Hematopoietic multipotent progenitor cell (in vitro differentiated cells): ENCODE results near the gene B4GALNT2. TPM values are rescaled to one million over a fixed set of nuclear protein-coding genes. Genes with fewer than 3 reads are reported as not detected.
"Not testable (repeated sequence)": the region's sequence is repeated elsewhere in the genome, so short reads cannot be mapped to it uniquely, and the experiment has no call there.

Experiments
- DNase-seq, 3 donors: peaks; one replicate each; pipeline ENCODE4 v3.0.0-alpha.2; 2011 to 2015; ENCODE audit warnings: low read depth in 2 of 3, low spot score in 2 of 3
- total RNA-seq: library from RNA; depleted of rRNA; stranded (reverse); fragments of >200 nt; gene quantifications from one replicate; pipeline ENCODE4 v1.2.3, GENCODE V29; 2012

Gene B4GALNT2
- total RNA-seq, 1 donor = not detected

GRCh38 chr17:49117587-49118230 lies 14.9 kb upstream of the B4GALNT2 start:
- no peak for DNase-seq

- DNase-seq = no peak
These were observed 12.4 kb upstream of the B4GALNT2 start for GRCh38 chr17:49120166-49120565.

- DNase-seq = no peak
These were observed 10.8 kb upstream of the B4GALNT2 start for GRCh38 chr17:49121696-49122292.

GRCh38 chr17:49122566-49122965 lies 10.0 kb upstream of the B4GALNT2 start:
- no peak for DNase-seq

GRCh38 chr17:49123061-49123460 lies 9.5 kb upstream of the B4GALNT2 start:
- DNase-seq = no peak

- DNase-seq = no peak
These were observed 7.1 kb upstream of the B4GALNT2 start for GRCh38 chr17:49125449-49125848.

GRCh38 chr17:49126183-49126859 lies 6.2 kb upstream of the B4GALNT2 start:
- not testable (repeated sequence) for DNase-seq

GRCh38 chr17:49129359-49129950 lies 3.1 kb upstream of the B4GALNT2 start:
- not testable (repeated sequence) for DNase-seq

GRCh38 chr17:49130891-49131290 lies 1.7 kb upstream of the B4GALNT2 start:
- no peak for DNase-seq

GRCh38 chr17:49132317-49132698 lies 261 bp upstream of the B4GALNT2 start:
- DNase-seq = no peak

GRCh38 chr17:49136335-49136734 lies 3.8 kb downstream of the B4GALNT2 start:
- no peak for DNase-seq

- not testable (repeated sequence) for DNase-seq
These were observed 13.1 kb downstream of the B4GALNT2 start for GRCh38 chr17:49145654-49146053.

GRCh38 chr17:49146620-49147306 lies 14.2 kb downstream of the B4GALNT2 start:
- no peak for DNase-seq

- no peak for DNase-seq
These were observed 15.6 kb downstream of the B4GALNT2 start for GRCh38 chr17:49148171-49148570.

GRCh38 chr17:49151996-49152395 lies 19.4 kb downstream of the B4GALNT2 start:
- DNase-seq = no peak

GRCh38 chr17:49156256-49156655 lies 23.7 kb downstream of the B4GALNT2 start:
- no peak for DNase-seq

GRCh38 chr17:49157784-49158183 lies 25.2 kb downstream of the B4GALNT2 start:
- DNase-seq = no peak

- DNase-seq = no peak
These were observed 30.3 kb downstream of the B4GALNT2 start for GRCh38 chr17:49162866-49163265.

GRCh38 chr17:49165143-49165542 lies 32.6 kb downstream of the B4GALNT2 start:
- DNase-seq = no peak

- DNase-seq = no peak
These were observed 36.1 kb downstream of the B4GALNT2 start for GRCh38 chr17:49168706-49169105.

- DNase-seq = no peak
These were observed 37.6 kb downstream of the B4GALNT2 start for GRCh38 chr17:49170216-49170615.
